Activated CD4-positive, alpha-beta T cell treated with anti-CD3 and anti-CD28 coated beads, Interleukin-2, Interleukin-6, amounts not matched to agents 100 ng/mL and 50 ng/mL, durations not matched to agents 16 hours and 8 hours (primary cell): ENCODE results near the gene SMARCD2.

Experiments
- DNase-seq: peaks from one replicate; pipeline ENCODE4 v3.0.0-alpha.2; 2020

SMARCD2 gene

GRCh38 chr17:63831505-63831904 lies 11.0 kb downstream of the SMARCD2 start:
- no peak for DNase-seq

GRCh38 chr17:63830904-63831491 lies 11.5 kb downstream of the SMARCD2 start:
- no peak for DNase-seq

- no peak for DNase-seq
Measured at GRCh38 chr17:63830278-63830677, 12.2 kb downstream of the SMARCD2 start.

GRCh38 chr17:63828936-63829335 lies 13.5 kb downstream of the SMARCD2 start:
- DNase-seq, result no peak

GRCh38 chr17:63827801-63828221 lies 14.7 kb downstream of the SMARCD2 start:
- no peak for DNase-seq

- DNase-seq, result peak; percentile 97
Measured at GRCh38 chr17:63827002-63827800, 15.3 kb downstream of the SMARCD2 start, which contains the start of the genes FTSJ3 and PSMC5. Gene FTSJ3, minus strand, starts transcription at chr17:63827663. Its CDS starts 761 bp downstream, at chr17:63826902. Gene PSMC5, plus strand, starts transcription at chr17:63827431. Its CDS starts 60 bp downstream, at chr17:63827491.

GRCh38 chr17:63826468-63827001 lies 15.9 kb downstream of the SMARCD2 start:
- DNase-seq, result peak; percentile 23

- DNase-seq, result no peak
Measured at GRCh38 chr17:63824362-63824761, 18.1 kb downstream of the SMARCD2 start.

- no peak for DNase-seq
Measured at GRCh38 chr17:63823659-63824331, 18.7 kb downstream of the SMARCD2 start.

GRCh38 chr17:63822537-63822936 lies 19.9 kb downstream of the SMARCD2 start:
- no peak for DNase-seq

- DNase-seq, result no peak
Measured at GRCh38 chr17:63821804-63822203, 20.7 kb downstream of the SMARCD2 start.

GRCh38 chr17:63820963-63821561 lies 21.4 kb downstream of the SMARCD2 start:
- no peak for DNase-seq

- DNase-seq, result no peak
Measured at GRCh38 chr17:63819585-63820537, 22.6 kb downstream of the SMARCD2 start.

- no peak for DNase-seq
Measured at GRCh38 chr17:63819131-63819530, 23.4 kb downstream of the SMARCD2 start.

- no peak for DNase-seq
Measured at GRCh38 chr17:63817736-63818385, 24.6 kb downstream of the SMARCD2 start.

GRCh38 chr17:63816669-63817068 lies 25.8 kb downstream of the SMARCD2 start:
- DNase-seq, result no peak

GRCh38 chr17:63816123-63816522 lies 26.4 kb downstream of the SMARCD2 start:
- DNase-seq, result no peak

- DNase-seq, result no peak
Measured at GRCh38 chr17:63809970-63810369, 32.5 kb downstream of the SMARCD2 start.

GRCh38 chr17:63805591-63805990 lies 36.9 kb downstream of the SMARCD2 start:
- DNase-seq, result no peak

GRCh38 chr17:63804328-63804727 lies 38.2 kb downstream of the SMARCD2 start:
- no peak for DNase-seq

GRCh38 chr17:63800783-63801182 lies 41.7 kb downstream of the SMARCD2 start:
- DNase-seq, result no peak
